Measurements from ENCODE around the gene RARB. TPM values are rescaled to one million over a fixed set of nuclear protein-coding genes. Genes with fewer than 3 reads are reported as not detected.

RARB gene
- total and polyA plus RNA-seq, 9 of the 15 experiments (the other 6 are each of a cell fraction or from before 2014, with no cell fraction given) = 0.15 to 1.3 (median 0.27) TPM

DNA sequence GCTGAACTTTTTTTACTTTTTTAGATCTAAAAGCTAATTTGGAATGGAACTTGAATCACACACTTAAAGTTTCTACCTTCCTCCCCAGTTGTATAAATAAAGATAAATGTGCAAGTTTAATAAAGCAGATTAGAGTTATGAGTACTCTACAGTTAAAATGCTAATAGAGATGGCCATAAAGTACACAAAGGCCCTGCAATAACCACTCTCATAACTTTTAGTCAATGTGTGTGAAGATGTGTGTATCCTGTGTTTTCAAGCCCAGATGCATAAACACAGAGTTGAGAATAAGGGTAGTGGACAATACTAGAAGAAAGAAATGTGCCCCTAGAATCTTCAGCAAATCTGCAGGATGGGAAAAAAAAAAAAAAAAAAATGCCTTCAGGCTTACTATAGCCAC is 191.3 kb downstream of the RARB start:
- peaks cover 79% of the 10 kb centered on the region for H3K36me3 ChIP-seq (ENCODE audit: control insufficient read depth, insufficient read depth, low read length)
- H3K4me3 ChIP-seq = no peak overlapping the region
- no peaks in the 10 kb centered on the region for H3K9me1 ChIP-seq (ENCODE audit: control insufficient read depth, insufficient read depth, low read length)
- FAIRE-seq = no peak
- no peaks in the 10 kb centered on the region for H3K9me3 ChIP-seq (replicated peaks; ENCODE audit: control insufficient read depth, insufficient read depth, low read depth, low read length)
- no peaks in the 10 kb centered on the region for H3K79me2 ChIP-seq (ENCODE audit: control insufficient read depth, insufficient read depth, low read length)
- ChIA-PET CTCF (ENCODE audit: low intra/inter-chr PET ratio) (no interaction called here), POLR2A (no interaction called here)
- no peak overlapping the region for H3K9ac ChIP-seq (ENCODE audit: insufficient read depth in 1 of 2, low read depth in 2 of 2, low read length in 2 of 2)
- H3K4me2 ChIP-seq (ENCODE audit: insufficient read depth, low read length) = no peak overlapping the region
- no peaks in the 10 kb centered on the region for H4K20me1 ChIP-seq (replicated peaks; ENCODE audit: control insufficient read depth, insufficient read depth, low read length)
- H3K4me1 ChIP-seq (replicated peaks in 1 of 2; ENCODE audit: control insufficient read depth in 2 of 2, insufficient read depth in 2 of 2, low read length in 2 of 2) = no peaks in the 10 kb centered on the region
- no peak for DNase-seq (ENCODE audit: extremely low read depth in 1 of 4, low spot score in 3 of 4)
- no peak overlapping the region for H2AFZ ChIP-seq (ENCODE audit: low read depth, low read length)
- in situ Hi-C loops (cut with MboI) (no loop called here), intact Hi-C loops (cut with micrococcal nuclease) (no loop called here)
- no peak for ATAC-seq
- no peaks in the 10 kb centered on the region for H3K27me3 ChIP-seq (ENCODE audit: control insufficient read depth in 2 of 2, insufficient read depth in 2 of 2, low read length in 2 of 2)
- TSS peak; percentile 7 for BruUV-seq (replicated peaks)
- no peak overlapping the region for H3K27ac ChIP-seq (ENCODE audit: extremely low read depth, low read depth, low read length)
- TF ChIP-seq STAG1 (CRISPR knock-in tag; IDR thresholded peaks at IDR 0.05; ENCODE audit: borderline replicate concordance) (no peak), STAT5A (IDR thresholded peaks at IDR 0.05; ENCODE audit: borderline replicate concordance, low read length) (no peak), RAD21 (CRISPR knock-in tag; conservative IDR thresholded peaks at IDR 0.05 in 1 of 2, IDR thresholded peaks at IDR 0.05 in 1 of 2) (no peak), HNRNPLL (IDR thresholded peaks at IDR 0.05; ENCODE audit: low read depth, low read length, poor library complexity, severe bottlenecking) (no peak), TGIF2 (CRISPR knock-in tag; IDR thresholded peaks at IDR 0.05) (no peak), IRF2 (CRISPR knock-in tag; IDR thresholded peaks at IDR 0.05) (no peak), ZNF586 (CRISPR knock-in tag; conservative IDR thresholded peaks at IDR 0.05) (no peak), SMAD2 (IDR thresholded peaks at IDR 0.05; ENCODE audit: low read depth, low read length) (no peak), SNRNP70 (optimal IDR thresholded peaks at IDR 0.05; ENCODE audit: low read depth, low read length) (no peak), ZNF384 (IDR thresholded peaks at IDR 0.05; ENCODE audit: low read depth, low read length) (no peak), PRMT5 (CRISPR knock-in tag; IDR thresholded peaks at IDR 0.05) (no peak), RFX1 (IDR thresholded peaks at IDR 0.05) (no peak)
- TF ChIP-seq, protein P1, sequence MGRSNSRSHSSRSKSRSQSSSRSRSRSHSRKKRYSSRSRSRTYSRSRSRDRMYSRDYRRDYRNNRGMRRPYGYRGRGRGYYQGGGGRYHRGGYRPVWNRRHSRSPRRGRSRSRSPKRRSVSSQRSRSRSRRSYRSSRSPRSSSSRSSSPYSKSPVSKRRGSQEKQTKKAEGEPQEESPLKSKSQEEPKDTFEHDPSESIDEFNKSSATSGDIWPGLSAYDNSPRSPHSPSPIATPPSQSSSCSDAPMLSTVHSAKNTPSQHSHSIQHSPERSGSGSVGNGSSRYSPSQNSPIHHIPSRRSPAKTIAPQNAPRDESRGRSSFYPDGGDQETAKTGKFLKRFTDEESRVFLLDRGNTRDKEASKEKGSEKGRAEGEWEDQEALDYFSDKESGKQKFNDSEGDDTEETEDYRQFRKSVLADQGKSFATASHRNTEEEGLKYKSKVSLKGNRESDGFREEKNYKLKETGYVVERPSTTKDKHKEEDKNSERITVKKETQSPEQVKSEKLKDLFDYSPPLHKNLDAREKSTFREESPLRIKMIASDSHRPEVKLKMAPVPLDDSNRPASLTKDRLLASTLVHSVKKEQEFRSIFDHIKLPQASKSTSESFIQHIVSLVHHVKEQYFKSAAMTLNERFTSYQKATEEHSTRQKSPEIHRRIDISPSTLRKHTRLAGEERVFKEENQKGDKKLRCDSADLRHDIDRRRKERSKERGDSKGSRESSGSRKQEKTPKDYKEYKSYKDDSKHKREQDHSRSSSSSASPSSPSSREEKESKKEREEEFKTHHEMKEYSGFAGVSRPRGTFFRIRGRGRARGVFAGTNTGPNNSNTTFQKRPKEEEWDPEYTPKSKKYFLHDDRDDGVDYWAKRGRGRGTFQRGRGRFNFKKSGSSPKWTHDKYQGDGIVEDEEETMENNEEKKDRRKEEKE (IDR thresholded peaks at IDR 0.05; ENCODE audit: borderline replicate concordance in 1 of 2, control insufficient read depth in 1 of 2, low read depth in 2 of 2, low read length in 1 of 2) = no peak
- TF ChIP-seq, protein P2, sequence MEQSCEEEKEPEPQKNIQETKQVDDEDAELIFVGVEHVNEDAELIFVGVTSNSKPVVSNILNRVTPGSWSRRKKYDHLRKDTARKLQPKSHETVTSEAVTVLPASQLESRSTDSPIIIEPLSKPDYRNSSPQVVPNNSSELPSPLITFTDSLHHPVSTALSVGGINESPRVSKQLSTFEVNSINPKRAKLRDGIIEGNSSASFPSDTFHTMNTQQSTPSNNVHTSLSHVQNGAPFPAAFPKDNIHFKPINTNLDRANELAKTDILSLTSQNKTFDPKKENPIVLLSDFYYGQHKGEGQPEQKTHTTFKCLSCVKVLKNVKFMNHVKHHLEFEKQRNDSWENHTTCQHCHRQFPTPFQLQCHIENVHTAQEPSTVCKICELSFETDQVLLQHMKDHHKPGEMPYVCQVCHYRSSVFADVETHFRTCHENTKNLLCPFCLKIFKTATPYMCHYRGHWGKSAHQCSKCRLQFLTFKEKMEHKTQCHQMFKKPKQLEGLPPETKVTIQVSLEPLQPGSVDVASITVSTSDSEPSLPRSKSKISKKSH (CRISPR knock-in tag; IDR thresholded peaks at IDR 0.05) = no peak
- TF ChIP-seq, protein P3, sequence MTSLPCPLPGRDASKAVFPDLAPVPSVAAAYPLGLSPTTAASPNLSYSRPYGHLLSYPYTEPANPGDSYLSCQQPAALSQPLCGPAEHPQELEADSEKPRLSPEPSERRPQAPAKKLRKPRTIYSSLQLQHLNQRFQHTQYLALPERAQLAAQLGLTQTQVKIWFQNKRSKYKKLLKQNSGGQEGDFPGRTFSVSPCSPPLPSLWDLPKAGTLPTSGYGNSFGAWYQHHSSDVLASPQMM (CRISPR knock-in tag; IDR thresholded peaks at IDR 0.05) = no peak
- TF ChIP-seq, protein P4, sequence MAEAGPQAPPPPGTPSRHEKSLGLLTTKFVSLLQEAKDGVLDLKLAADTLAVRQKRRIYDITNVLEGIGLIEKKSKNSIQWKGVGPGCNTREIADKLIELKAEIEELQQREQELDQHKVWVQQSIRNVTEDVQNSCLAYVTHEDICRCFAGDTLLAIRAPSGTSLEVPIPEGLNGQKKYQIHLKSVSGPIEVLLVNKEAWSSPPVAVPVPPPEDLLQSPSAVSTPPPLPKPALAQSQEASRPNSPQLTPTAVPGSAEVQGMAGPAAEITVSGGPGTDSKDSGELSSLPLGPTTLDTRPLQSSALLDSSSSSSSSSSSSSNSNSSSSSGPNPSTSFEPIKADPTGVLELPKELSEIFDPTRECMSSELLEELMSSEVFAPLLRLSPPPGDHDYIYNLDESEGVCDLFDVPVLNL (CRISPR knock-in tag; IDR thresholded peaks at IDR 0.05; ENCODE audit: low read depth) = no peak

All from K562 (cell line).